Activated CD8-positive, alpha-beta memory T cell treated with anti-CD3 and anti-CD28 coated beads, Interleukin-2, amount 50 U/mL, for 1 hour (primary cell): ENCODE measurements around the gene NDUFB3.
"Not testable (repeated sequence)": the region's sequence is repeated elsewhere in the genome, so short reads cannot be mapped to it uniquely, and the experiment has no call there.

ENCODE experiments used
- DNase-seq: peaks from one replicate; pipeline ENCODE4 v3.0.0-alpha.2; 2020; ENCODE audit errors: extremely low read depth

NDUFB3 gene

DNA sequence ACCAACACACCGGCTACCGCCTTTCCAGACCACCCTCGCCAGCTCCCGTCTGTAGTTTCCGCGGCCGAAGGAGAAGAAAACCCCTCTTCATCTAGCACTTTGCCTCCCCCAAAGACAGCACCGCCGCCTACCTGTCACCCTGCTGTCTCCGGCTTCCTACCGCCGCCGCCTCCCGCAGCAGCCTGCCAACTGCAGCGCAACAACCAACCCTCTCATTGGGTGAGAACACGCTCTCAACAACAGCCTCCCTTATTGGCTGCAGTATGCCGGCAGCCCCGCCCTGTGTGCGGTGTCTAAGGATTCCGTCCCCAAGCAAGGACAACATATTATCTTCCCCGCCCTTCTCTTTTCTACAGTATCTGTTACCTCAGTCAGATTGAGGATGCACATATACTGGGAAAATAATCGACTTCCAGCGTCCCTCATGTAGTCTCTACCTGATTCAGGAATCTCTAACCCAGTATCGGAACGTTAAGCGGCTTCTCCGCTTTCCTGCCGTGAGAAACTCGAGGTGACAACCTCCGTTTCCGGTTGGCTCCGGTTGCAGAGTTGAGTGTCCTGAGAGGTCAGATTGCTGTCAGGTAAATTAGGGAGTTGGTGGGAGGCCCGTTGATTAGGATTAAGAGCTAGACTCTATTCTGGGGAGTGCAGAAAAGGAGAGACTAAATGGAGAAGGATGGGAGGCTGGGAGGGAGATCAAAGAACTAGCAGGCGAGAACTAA is at the start of gene NDUFB3, which contains the start of gene HYCC2:
Gene NDUFB3 (plus strand): TSS at position 523 of the 722 bp plus-strand sequence. CDS start 6,882 bp downstream, outside the sequence.
Gene HYCC2 (minus strand): TSS at position 193 of the 722 bp plus-strand sequence. CDS start 47,662 bp downstream, outside the sequence.
- peak; percentile 88 for DNase-seq

DNA sequence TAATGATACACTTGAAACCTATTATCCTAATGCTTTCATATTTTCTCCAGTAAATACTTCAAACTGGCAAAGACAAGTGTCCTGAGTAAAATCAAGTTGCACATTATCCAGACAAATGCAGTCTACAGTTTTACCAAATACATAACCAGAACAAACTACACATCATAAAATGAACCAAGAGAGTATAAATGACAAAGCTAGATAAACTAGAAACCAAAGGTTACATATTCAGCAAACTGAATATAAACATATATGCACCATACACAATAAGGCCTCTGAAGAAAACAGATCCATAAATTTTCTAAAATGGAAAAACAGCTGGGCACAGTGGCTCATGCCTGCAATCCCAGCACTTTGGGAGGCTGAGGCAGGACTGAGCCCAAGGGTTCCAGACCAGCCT is 47.3 kb upstream of the NDUFB3 start:
- DNase-seq = no peak

DNA sequence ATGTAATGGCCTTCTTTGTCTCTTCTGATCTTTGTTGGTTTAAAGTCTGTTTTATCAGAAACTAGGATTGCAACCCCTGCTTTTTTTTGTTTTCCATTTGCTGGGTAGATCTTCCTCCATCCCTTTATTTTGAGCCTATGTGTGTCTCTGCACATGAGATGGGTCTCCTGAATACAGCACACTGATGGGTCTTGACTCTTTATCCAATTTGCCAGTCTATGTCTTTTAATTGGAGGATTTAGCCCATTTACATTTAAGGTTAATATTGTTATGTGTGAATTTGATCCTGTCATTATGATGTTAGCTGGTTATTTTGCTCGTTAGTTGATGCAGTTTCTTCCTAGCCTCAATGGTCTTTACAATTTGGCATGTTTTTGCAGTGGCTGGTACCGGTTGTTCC is 37.4 kb upstream of the NDUFB3 start:
- not testable (repeated sequence) for DNase-seq

DNA sequence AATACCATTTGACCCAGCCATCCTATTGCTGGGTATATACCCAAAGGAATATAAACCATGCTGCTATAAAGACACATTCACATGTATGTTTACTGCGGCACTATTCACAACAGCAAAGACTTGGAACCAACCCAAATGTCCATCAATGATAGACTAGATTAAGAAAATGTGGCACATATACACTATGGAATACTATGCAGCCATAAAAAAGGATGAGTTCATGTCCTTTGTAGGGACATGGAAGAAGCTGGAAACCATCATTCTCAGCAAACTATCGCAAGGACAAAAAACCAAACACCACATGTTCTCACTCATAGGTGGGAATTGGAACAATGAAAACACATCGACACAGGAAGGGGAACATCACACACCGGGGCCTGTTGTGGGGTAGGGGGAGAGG is 33.4 kb upstream of the NDUFB3 start:
- DNase-seq = not testable (repeated sequence)

DNA sequence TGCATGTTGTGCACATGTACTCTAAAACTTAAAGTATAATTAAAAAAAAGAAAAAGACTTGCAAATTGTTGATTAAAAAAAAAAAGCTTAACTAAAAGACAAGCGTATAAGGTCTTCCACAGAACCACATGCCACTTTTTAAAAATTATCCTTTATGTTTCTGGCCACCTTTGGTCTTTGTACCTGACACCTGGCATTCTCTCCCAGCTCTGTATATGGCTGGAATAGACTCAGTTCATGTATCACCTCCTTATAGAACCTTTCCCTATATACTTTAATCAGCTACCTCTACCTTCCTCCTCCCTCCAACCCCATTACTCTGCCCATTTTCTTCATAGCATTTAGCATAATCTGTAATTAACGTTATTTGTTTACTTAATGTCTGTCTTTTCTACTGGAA is 32.9 kb upstream of the NDUFB3 start:
- DNase-seq = no peak

DNA sequence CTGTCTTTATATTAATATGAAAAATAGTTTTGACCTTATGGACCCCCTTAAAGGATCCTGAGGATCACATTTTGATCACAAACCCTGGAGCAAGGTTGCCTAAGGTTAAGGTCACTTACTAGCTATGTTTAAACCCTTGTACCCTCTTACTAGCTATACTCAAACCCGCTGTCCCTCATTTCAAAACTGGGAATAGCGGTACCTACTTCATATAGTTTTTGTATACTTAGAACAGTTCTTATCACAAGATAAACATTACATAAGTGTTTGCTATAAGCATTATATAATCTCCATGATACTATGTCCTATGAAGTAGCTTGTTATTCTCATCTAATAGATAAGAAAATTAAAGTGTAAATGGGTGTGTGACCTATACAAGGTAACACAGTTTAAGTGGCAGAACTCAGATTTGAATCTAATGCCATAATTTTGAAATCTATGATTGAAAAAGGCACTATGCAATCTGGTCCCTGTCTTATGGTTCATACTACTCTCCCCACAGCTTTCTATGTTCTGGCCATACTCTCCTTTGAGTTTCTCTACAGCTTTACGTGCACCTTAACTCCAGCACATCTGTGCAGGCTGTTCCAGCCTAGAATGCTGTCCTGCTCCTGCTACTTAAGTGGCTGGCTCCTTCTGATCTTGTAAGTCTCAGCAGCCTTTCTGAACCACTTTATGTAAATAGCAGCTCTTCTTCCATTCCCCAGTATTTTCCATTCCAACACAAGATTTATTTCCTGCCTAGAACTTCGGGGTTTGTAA is 30.8 kb upstream of the NDUFB3 start:
- DNase-seq = no peak

DNA sequence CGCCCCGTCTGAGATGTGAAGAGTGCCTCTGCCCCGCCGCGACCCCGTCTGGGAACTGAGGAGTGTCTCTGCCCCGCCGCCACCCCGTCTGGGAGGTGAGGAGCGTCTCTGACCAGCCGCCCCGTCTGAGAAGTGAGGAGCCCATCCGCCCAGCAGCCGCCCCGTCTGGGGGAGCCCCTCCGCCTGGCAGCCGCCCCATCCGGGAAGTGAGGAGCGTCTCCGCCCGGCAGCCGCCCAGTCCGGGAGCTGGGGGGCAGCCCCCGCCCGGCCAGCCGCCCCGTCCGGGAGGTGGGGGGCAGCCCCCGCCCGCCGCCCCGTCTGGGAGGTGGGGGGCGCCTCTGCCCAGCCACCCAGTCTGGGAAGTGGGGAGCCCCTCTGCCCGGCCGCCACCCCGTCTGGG is 29.4 kb upstream of the NDUFB3 start:
- DNase-seq = not testable (repeated sequence)

DNA sequence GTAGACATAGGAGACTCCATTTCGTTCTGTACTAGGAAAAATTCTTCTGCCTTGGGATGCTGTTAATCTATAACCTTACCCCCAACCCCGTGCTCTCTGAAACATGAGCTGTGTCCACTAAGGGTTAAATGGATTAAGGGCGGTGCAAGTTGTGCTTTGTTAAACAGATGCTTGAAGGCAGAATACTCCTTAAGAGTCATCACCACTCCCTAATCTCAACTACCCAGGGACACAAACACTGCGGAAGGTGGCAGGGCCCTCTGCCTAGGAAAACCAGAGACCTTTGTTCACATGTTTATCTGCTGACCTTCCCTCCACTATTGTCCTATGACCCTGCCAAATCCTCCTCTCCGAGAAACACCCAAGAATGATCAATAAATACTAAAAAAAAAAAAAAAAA is 28.8 kb upstream of the NDUFB3 start:
- DNase-seq = not testable (repeated sequence)

DNA sequence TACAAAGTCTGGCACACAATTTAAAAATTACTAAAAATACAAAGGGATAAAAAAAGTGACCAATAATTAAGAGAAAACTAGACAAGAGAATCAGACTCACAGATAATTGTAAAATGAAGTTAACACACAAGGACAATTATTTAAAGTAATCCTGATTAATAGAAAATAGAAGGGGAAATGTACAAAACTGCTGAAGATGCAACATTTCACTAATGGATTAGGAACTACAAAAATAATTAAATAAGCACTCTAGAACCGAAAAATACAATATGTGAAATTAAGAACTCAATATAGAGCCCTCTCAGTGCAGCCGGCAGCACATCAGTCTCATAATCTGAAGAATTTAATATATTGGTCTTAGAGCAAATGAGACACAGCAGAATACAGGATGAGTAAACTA is 24.9 kb upstream of the NDUFB3 start:
- DNase-seq = no peak

DNA sequence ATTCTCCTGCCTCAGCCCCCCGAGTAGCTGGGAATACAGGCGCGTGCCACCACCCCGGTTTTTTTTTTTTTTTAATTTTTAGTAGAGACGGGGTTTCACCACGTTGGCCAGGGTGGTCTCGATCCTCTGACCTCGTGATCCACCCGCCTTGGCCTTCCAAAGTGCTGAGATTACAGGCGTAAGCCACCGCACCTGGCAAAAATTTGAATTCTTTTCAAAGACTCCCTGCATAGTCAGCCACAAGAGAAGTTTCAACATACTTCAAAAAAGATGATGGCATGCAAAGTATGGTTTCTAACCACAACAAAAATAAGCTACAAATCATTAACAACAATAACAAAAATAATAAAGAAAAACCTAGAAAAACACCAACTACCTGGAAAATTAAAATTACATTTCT is 22.3 kb upstream of the NDUFB3 start:
- DNase-seq = no peak

DNA sequence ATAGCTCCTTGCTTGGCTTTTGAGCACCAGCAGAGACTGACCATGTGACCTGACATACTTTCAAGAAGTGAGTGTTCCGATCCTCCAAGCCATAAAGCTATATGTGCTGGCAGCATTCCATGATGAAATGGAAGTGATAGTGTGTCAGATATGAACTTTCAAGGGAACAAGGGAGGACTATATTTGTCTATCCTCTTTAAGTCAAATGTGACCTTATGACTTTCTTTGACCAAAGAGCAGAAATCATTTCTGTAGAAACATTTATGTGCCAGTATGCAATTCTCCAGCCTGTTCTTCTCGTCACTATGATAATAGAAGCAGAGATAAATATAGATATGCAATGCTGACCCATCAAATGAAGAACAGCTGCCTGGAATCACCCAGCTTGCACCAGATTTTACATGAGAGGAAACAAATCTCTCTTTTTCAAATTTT is 14.7 kb upstream of the NDUFB3 start:
- no peak for DNase-seq

DNA sequence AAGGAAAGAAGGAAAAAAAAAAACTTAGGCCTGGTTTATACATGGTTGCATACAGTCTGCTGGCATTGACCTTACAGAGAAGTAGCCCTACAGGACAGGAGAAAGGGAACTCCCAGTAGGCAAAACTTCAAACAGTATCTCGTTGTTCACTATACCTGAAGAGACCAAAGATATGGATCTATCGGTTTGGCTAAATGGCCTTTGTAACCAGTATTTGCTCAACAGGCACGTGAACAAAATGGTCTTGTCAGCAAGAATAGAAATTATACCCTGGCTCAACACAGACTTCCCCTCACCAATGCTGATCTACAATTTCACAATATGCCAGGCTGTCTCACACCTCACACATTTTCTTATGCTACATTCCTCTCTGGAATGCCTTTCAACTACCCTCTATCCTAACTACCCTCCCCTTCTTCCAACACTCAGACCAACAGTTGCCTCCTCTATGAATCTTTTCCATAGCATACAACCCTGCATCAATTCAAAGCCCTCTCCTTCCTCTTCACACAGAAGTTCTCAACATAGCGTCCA is 14.0 kb upstream of the NDUFB3 start:
- DNase-seq = no peak

DNA sequence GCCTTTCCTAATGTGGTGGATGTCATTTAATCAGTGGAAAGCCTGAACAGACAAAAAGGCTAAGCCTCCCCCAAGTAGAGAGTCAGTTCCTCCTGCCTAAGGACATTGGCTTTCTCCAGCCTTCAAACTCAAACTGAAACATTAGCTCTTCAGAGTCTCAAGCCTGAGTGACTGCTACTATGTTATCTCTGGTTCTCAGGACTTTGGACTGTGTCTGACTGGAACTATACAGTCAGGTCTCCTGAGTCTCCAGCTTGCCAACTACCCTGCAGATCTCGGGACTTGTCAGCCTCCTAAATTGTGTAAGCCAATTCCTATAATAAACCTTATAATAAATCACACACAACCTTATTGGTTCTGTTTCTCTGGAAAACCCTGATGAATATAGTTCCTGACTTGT is 12.9 kb upstream of the NDUFB3 start:
- no peak for DNase-seq

DNA sequence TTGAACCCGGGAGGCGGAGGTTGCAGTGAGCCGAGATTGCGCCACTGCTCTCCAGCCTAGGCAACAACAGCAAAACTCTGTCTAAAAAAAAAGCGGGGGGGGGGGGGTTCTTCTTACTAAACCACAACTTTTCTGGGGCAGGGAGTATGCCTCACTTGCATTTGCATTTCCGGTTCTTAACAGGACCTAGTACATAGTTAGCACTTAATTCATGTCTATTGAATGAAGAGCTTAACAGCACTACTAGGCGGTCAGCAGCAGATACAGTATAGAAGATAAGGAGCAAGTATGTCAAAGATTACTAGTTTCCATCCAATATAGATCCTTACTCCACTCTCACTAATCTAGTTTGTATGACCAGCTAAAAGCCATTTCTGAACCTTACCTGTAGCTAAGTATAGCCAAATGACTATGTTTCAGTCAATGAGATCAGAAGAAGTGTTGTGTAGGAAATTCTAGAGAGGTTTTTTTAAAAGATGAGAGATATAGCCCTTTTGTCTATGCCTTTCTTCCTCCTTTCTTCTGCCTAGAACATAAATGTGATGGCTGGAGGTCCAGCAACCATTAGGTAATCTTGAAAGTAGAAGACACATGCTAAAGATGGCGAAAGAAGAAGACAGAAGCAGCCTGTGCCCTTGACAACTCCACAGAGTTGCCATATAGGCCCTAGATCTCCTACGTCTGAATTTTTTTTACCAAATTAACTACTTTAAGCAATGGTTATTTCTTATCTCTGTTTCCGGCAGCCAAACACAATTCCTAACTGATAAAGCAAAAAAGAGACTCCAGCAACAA is 11.6 kb upstream of the NDUFB3 start:
- DNase-seq = no peak

DNA sequence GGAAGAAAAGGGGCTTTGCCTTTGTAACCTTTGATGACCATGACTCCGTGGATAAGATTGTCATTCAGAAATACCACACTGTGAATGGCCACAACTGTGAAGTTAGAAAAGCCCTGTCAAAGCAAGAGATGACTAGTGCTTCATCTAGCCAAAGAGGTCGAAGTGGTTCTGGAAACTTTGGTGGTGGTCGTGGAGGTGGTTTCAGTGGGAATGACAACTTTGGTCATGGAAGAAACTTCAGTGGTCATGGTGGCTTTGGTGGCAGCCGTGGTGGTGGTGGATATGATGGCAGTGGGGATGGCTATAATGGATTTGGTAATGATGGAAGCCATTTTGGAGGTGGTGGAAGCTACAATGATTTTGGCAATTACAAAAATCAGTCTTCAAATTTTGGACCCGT is 8.3 kb upstream of the NDUFB3 start:
- not testable (repeated sequence) for DNase-seq

DNA sequence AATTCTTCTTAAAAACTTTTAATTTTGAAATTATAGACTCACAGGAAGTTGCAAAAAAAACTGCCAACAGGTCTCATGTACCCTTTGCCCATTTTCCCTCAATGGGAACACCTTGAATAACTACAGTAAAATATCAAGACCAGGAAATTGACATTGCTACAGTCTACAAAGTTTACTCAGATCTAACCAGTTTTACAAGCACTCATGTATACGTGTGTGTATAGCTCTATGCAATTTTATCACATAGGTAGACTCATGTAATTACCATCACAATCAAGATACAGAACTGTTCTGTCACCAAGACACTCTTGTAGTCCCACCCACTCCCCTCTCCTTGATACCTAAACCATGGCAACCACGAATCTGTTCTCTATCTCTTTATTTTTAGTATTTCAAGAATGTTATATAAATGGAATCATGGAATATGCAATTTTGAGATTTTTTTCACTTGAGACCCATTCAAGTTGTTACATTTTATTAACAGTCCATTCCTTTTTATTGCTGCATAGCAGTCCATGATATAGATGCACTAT is 6.9 kb upstream of the NDUFB3 start:
- no peak for DNase-seq

DNA sequence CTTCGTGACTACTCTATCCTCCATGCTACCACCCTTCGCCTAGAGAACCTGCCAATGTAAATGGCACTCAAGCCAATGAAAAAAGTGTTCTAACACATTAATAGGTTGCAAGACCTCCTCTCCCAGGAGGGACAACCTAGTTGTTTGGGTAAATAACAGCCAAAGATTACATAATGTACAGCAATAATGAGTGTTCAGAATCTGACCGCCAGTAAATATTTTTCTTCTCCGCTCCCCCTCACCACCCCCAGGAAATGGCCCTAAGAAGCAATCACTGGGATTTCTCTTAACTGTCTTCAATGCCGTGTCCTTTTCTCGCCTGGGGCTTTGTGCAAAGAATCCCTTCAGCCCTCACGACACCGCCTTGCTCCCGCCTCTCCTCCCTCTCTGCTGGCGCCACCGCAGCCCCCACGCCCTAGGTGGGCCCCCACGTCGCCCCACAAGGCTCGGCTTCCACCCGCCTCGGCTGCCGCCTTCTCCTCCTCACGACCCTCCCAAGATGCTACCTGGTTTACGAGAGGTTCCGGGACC is 788 bp upstream of the NDUFB3 start:
- DNase-seq = no peak

DNA sequence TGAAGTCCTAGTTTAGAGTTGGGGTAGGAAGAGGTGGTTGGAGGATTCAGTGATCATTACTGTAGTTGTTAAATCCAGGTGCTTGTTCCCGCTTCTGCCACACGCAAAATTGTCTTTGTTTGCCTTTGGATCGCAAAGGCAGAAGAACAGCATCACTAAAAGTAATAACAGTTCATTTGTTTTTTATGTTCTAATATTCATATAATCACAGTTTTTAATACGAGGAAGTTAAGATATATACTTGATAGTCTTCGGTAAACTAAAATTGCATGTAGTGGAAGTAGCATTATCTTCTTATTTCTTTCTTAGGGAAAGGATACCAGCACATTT is 365 bp downstream of the NDUFB3 start:
- DNase-seq = no peak

DNA sequence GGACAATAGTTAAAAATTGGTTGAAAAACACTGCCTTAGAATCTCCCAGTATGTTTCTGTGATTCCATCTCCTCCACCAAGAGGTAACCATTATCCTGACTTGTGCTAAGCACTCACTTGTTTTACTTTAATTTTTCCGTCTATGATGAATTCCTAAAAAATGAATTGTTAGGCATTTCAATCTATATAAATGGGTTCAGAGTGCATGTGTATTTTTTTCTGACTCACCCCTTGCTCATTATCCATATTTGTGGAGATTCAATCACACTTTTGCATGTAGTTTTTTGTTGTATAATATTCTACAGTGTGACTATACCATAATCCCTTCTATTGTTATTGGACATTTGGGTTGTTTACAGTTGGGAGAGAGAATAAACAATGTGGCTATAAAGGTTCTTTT is 1.3 kb downstream of the NDUFB3 start:
- no peak for DNase-seq

DNA sequence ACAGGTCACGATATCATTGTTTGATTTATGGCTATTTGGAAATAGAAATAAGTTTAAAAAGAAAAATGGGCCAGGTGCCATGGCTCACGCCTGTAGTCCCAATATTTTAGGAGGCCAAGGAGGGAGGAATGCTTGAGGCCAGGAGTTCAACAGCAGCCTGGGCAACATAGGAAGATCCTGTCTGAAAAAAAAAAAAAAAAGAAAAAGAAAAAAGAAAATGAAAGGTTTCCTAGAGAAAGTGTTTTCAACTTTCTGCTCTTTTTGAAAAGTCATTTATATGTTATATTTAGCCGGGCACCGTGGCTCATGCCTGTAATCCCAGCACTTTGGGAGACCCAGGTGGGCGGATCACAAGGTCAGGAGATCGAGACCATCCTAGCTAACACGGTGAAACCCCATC is 3.2 kb downstream of the NDUFB3 start:
- DNase-seq = no peak

DNA sequence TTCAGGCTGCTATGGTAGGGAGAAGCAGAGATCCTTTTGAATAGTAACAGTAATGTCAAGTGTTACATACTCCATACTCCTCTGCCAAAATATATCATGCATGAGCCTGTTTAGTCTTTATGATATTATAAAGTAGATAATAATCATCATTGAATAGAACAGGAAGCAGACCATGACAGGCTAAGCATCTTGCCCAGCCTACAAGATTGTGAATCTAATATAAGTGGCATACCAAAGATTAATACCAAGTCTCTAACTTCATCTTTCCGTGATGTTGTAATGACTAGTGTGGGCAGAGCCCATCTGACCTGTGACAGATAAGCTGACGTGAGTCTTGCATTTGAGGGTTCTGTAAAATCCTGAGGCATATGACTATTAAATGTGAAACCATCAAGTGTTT is 13.1 kb downstream of the NDUFB3 start:
- no peak for DNase-seq

DNA sequence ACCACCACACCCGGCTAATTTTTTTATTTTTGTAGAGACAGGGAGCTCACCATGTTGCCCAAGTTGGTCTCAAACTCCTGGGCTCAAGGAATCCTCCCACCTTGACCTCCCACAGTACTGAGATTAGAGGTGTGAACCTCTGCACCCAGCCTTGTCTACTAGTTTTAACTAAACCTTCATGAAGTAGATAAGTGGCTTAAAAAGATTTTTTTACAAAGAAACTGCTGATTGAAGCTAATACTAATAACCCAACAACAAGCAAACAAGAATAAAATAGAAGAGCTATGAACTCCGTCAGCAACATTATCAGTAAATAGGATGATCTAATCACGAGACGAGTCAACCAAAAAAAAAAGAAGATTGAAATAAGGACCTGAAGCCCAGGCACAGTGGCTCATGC is 18.8 kb downstream of the NDUFB3 start:
- no peak for DNase-seq
